K562 (cell line): ENCODE data around the gene FAM20B.

Experiments
- MAFG ChIP-seq: fragments of 450-650 bp; conservative IDR thresholded peaks from 2 replicates; pipeline ENCODE4 v1.6.1; 2016; ENCODE audit warnings: missing genetic modification characterization, missing compliant biosample characterization
- MAFK ChIP-seq: IDR thresholded peaks from 2 replicates; pipeline ENCODE4 v1.6.1; 2011; ENCODE audit warnings: low read length, improper control_type of control experiment
- MNT ChIP-seq, 2 experiments: fragments of 450-650 bp; conservative IDR thresholded peaks; 2 replicates each; pipeline ENCODE4 v1.6.1; 2017; ENCODE audit warnings: mild to moderate bottlenecking in 2 of 2, moderate library complexity in 2 of 2
- POLR2A ChIP-seq: fragments of 450-650 bp; conservative IDR thresholded peaks from 2 replicates; pipeline ENCODE4 v1.6.1; 2016
- POLR2AphosphoS5 ChIP-seq: IDR thresholded peaks from 2 replicates; pipeline ENCODE4 v1.6.1; 2011; ENCODE audit warnings: mild to moderate bottlenecking, low read depth, low read length, moderate library complexity; ENCODE audit not compliant: control insufficient read depth, insufficient read depth
- RERE ChIP-seq: sonication (generic); formaldehyde crosslinking; IDR thresholded peaks from 2 replicates; pipeline ENCODE4 v1.8.0; 2023; ENCODE audit warnings: missing genetic modification reagents, mild to moderate bottlenecking, borderline replicate concordance
- TBP ChIP-seq: optimal IDR thresholded peaks from 2 replicates; pipeline ENCODE3; 2011; ENCODE audit warnings: low read depth, low read length, improper control_type of control experiment
- ZNF143 ChIP-seq: sonication (generic); formaldehyde crosslinking; IDR thresholded peaks from 2 replicates; pipeline ENCODE4 v1.9.0; 2022; ENCODE audit warnings: mild to moderate bottlenecking, missing genetic modification reagents

- no peak for TF ChIP-seq MNT (conservative IDR thresholded peaks at IDR 0.05)
- no peak for TF ChIP-seq POLR2AphosphoS5
- no peak for TF ChIP-seq RERE (CRISPR knock-in tag)
- TF ChIP-seq ZNF143 (CRISPR knock-in tag), result no peak
- TF ChIP-seq POLR2A, result no peak
- no peak for TF ChIP-seq MAFG (tag)
- TF ChIP-seq MAFK, result no peak
- no peak for TF ChIP-seq TBP
Measured at GRCh38 chr1:179014123-179014522, 11.6 kb upstream of the FAM20B start.
